DND-41 (cell line): ENCODE measurements around the gene GPR17.

Experiments
- ATAC-seq: fragments of 200-7000 bp; cut with Tn5 transposase; 3 replicates; pipeline ENCODE4 v1.9.1; 2021; ENCODE audit warnings: low read depth; ENCODE audit not compliant: insufficient read depth
- DNase-seq: peaks from one replicate; pipeline ENCODE4 v3.0.0-alpha.2; 2020
- H2AFZ ChIP-seq: 2 replicates; pipeline ENCODE4 v1.6.0; 2012; ENCODE audit warnings: low read depth, low read length
- H3K27ac ChIP-seq: 2 replicates; pipeline ENCODE4 v1.5.1; 2012; ENCODE audit warnings: low read length, inconsistent platforms
- H3K27me3 ChIP-seq: fragments of 200-600 bp; sonication (generic); 2 replicates; pipeline ENCODE4 v1.6.0; 2012; ENCODE audit warnings: low read length, mild to moderate bottlenecking, inconsistent platforms; ENCODE audit not compliant: insufficient read depth, poor library complexity
- H3K36me3 ChIP-seq: 2 replicates; pipeline ENCODE4 v1.5.1; 2012; ENCODE audit warnings: low read length, inconsistent platforms; ENCODE audit not compliant: insufficient read depth
- H3K4me1 ChIP-seq: 2 replicates; pipeline ENCODE4 v1.5.1; 2012; ENCODE audit warnings: mild to moderate bottlenecking, low read length; ENCODE audit not compliant: insufficient read depth
- H3K4me2 ChIP-seq: 2 replicates; pipeline ENCODE4 v1.6.0; 2012; ENCODE audit warnings: mild to moderate bottlenecking, moderate library complexity, low read length, inconsistent platforms; ENCODE audit not compliant: insufficient read depth
- H3K4me3 ChIP-seq, 2 experiments: fragments of 200-600 bp in 1 of 2; shearing (Covaris generic) in 1 of 2; 2 replicates each; pipeline ENCODE4 v1.5.1; 2012 to 2016; ENCODE audit warnings: inconsistent platforms in 2 of 2, low read length in 2 of 2, mild to moderate bottlenecking in 2 of 2, low read depth in 1 of 2, moderate library complexity in 1 of 2
- H3K79me2 ChIP-seq: 2 replicates; pipeline ENCODE4 v1.6.0; 2012; ENCODE audit warnings: low read length, inconsistent platforms; ENCODE audit not compliant: insufficient read depth
- H3K9ac ChIP-seq: 2 replicates; pipeline ENCODE4 v1.6.0; 2012; ENCODE audit warnings: low read depth, mild to moderate bottlenecking, inconsistent platforms, low read length, moderate library complexity
- H3K9me3 ChIP-seq: 2 replicates; pipeline ENCODE4 v1.5.1; 2012; ENCODE audit warnings: low read length, moderate library complexity, mild to moderate bottlenecking, inconsistent platforms; ENCODE audit not compliant: insufficient read depth, severe bottlenecking
- H4K20me1 ChIP-seq: 2 replicates; pipeline ENCODE4 v1.6.0; 2012; ENCODE audit warnings: low read length; ENCODE audit not compliant: insufficient read depth
- EZH2 ChIP-seq: IDR thresholded peaks from 3 replicates; pipeline ENCODE4 v1.6.1; 2012; ENCODE audit warnings: borderline replicate concordance, low read depth, mild to moderate bottlenecking, moderate library complexity, low read length, inconsistent platforms; ENCODE audit not compliant: severe bottlenecking
- TF ChIP-seq, protein P1 (sequence below): IDR thresholded peaks from 2 replicates; pipeline ENCODE4 v1.5.1; 2012; ENCODE audit warnings: borderline replicate concordance, low read length, moderate library complexity, mild to moderate bottlenecking; ENCODE audit not compliant: poor library complexity, severe bottlenecking; ENCODE audit errors: extremely low read depth

The GPR17 gene

DNA sequence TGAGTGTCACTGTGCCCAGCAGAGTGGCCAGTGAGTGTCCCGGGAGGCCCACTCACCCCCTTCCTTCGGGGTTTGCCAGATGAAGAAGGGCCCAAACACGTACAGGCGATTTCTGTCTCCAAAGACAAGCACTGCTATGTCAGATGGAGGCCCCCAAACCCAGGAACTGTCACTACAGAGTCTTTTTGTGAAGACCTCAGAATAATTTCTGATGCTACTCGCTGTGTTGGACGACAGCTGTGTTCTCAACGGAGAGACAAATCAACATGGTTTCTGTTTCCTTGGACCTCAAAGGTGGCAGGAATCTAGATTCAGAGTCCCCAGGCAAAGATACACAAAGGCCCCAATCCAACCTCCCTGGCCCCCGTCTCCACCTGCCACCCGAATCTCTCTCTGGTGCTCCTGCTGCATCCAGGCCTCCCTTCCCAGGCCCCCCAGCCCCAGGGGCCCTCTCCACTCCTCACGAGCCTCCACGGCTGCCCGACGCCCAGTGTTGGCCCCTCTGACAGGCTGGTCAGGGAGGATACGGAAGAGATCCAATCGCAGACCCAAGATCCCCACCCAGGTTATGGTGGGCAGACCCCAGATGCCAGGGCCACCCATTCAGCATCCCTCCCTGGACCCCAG lies 2.4 kb upstream of the GPR17 start:
- ATAC-seq, result no peak
- no peaks in the 10 kb centered on the region for H3K27me3 ChIP-seq
- peaks cover 24% of the 10 kb centered on the region for H3K36me3 ChIP-seq
- DNase-seq, result no peak
- TF ChIP-seq EZH2, result no peak
- TF ChIP-seq, protein P1, sequence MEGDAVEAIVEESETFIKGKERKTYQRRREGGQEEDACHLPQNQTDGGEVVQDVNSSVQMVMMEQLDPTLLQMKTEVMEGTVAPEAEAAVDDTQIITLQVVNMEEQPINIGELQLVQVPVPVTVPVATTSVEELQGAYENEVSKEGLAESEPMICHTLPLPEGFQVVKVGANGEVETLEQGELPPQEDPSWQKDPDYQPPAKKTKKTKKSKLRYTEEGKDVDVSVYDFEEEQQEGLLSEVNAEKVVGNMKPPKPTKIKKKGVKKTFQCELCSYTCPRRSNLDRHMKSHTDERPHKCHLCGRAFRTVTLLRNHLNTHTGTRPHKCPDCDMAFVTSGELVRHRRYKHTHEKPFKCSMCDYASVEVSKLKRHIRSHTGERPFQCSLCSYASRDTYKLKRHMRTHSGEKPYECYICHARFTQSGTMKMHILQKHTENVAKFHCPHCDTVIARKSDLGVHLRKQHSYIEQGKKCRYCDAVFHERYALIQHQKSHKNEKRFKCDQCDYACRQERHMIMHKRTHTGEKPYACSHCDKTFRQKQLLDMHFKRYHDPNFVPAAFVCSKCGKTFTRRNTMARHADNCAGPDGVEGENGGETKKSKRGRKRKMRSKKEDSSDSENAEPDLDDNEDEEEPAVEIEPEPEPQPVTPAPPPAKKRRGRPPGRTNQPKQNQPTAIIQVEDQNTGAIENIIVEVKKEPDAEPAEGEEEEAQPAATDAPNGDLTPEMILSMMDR, result no peak
- no peak overlapping the region for H3K4me2 ChIP-seq
- H3K27ac ChIP-seq, result peak overlapping the region; percentile 97
- H3K9me3 ChIP-seq, result no peaks in the 10 kb centered on the region
- no peak overlapping the region for H2AFZ ChIP-seq
- H3K4me3 ChIP-seq, result no peak overlapping the region
- H3K79me2 ChIP-seq, result peaks cover 35% of the 10 kb centered on the region
- H4K20me1 ChIP-seq, result no peaks in the 10 kb centered on the region
- peak overlapping the region; percentile 86 for H3K9ac ChIP-seq
- peaks cover 85% of the 10 kb centered on the region for H3K4me1 ChIP-seq

DNA sequence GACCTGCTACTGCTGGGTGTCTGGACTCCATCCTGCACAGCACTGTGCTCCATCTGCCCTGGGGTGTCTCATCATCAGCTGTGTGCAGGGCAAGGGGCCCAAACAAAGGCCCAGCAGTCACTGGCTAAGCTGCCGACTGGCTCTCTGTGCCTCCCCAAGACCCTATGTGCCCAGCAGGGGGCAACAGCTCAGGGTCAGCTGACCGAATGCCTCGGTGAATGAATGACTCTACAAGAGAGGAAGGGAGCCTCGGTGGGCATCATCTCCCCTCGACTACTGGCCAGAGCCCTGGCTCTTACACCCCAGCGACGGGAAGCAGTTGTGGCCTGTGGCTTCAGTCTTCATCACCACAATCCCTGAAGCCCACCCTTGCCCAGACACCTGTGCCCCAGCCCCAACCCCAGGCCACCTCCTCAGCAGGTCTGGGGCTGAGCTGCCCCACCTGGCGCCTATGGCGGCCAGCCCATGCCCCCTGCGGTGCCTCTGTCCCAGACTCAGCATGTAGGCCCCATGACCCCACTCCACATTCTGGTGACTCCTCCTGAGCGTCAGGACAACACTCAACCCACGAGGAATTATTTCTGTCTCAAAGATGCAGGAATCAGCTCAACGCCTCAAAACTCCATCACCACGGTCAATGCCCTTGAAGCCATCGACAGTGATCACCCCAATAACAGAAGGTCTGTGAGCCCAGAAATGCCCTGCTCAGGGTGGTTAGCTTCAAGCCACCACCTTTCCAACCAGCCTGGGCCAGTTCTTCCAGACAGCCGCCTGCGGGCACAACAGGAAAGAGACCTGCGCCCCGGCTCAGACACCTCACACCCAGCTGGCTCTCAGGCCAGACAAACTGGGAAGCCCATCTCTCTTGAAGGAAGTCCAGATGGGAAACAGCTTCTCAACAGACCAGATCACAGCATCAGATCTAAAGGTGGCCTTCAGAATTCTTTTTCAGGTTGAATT lies 1.6 kb upstream of the GPR17 start:
- 0 out of 2 replicates have a peak overlapping the region, but pooled peaks have one; percentile 86 for H3K9ac ChIP-seq
- H3K79me2 ChIP-seq, result peaks cover 27% of the 10 kb centered on the region
- no peaks in the 10 kb centered on the region for H4K20me1 ChIP-seq
- peak overlapping the region; percentile 97 for H3K27ac ChIP-seq
- DNase-seq (peak; percentile 30), ATAC-seq (no peak)
- H3K36me3 ChIP-seq, result peaks cover 16% of the 10 kb centered on the region
- H3K9me3 ChIP-seq, result no peaks in the 10 kb centered on the region
- TF ChIP-seq, protein P1, result no peak
- TF ChIP-seq EZH2, result no peak
- H3K4me1 ChIP-seq, result peaks cover 84% of the 10 kb centered on the region
- no peak overlapping the region for H2AFZ ChIP-seq
- H3K4me3 ChIP-seq, result no peak overlapping the region
- no peaks in the 10 kb centered on the region for H3K27me3 ChIP-seq
- H3K4me2 ChIP-seq, result no peak overlapping the region

DNA sequence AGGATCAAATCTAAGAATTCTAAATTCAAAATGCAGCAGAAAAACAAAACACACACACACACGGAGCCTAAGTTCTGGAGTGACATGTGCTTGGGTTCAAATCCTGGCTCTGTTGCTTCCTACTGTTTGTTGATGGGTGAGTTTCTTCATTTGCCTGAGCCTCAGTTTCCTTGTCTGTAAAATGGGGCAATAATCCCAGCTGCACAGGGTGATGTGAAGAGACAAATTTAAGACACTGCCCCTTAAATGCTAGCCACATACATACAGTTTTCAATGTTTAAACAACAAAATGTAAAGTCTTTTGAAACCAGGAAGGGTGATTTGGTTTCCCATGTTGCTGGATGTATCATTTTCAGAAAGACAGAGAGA lies 943 bp upstream of the GPR17 start:
- TF ChIP-seq, protein P1, result no peak
- TF ChIP-seq EZH2, result no peak
- no peak overlapping the region for H3K9ac ChIP-seq
- H3K36me3 ChIP-seq, result peaks cover 10% of the 10 kb centered on the region; the same call in 1 of the 2 replicates
- no peak overlapping the region for H2AFZ ChIP-seq
- DNase-seq (no peak), ATAC-seq (no peak)
- no peak overlapping the region for H3K4me2 ChIP-seq
- H3K9me3 ChIP-seq, result no peaks in the 10 kb centered on the region
- peaks cover 84% of the 10 kb centered on the region for H3K4me1 ChIP-seq
- peaks cover 21% of the 10 kb centered on the region for H3K79me2 ChIP-seq
- H3K27ac ChIP-seq, result peak overlapping the region; percentile 2; the same call in 1 of the 2 replicates
- H3K4me3 ChIP-seq, result no peak overlapping the region
- no peaks in the 10 kb centered on the region for H4K20me1 ChIP-seq
- H3K27me3 ChIP-seq, result no peaks in the 10 kb centered on the region
